ENCODE data around the gene SWT1.

Gene SWT1

GRCh38 chr1:185156854-185157598 lies at the start of gene SWT1, which contains the start of gene TRMT1L:
TSS of gene SWT1 (plus strand) at chr1:185157167. CDS start at chr1:185160842, 3,675 bp downstream.
TSS of gene TRMT1L (minus strand) at chr1:185156953. CDS start at chr1:185156712, 241 bp downstream.
- Histone ChIP-seq H3K27ac (ENCODE audit: low read length) (peak within 1 kb of the TSS; percentile 98), H3K27me3 (ENCODE audit: low read depth, low read length) (no peaks in the 10 kb centered on the region), H3K4me1 (ENCODE audit: control insufficient read depth in 1 of 2, insufficient read depth in 2 of 2, low read length in 2 of 2) (peaks cover 19 to 28% of the 10 kb centered on the region in 2 donors), H3K9me3 (ENCODE audit: control insufficient read depth in 1 of 2, low read length in 2 of 2) (no peaks in the 10 kb centered on the region), H3K36me3 (ENCODE audit: control insufficient read depth in 1 of 2, insufficient read depth in 2 of 2, low read length in 2 of 2) (peaks cover 0 to 7% of the 10 kb centered on the region in 2 donors), H3K4me3 (ENCODE audit: low read depth in 1 of 2, low read length in 2 of 2) (peak within 1 kb of the TSS; percentile 94 to 96)

GRCh38 chr1:185108321-185108720 lies 48.6 kb upstream of the SWT1 start:
- H3K4me3 ChIP-seq (ENCODE audit: low read depth in 1 of 2, low read length in 2 of 2): peak overlapping the region in 1 of 2 donors; percentile 14

GRCh38 chr1:185110145-185110544 lies 46.8 kb upstream of the SWT1 start:
- Histone ChIP-seq H3K27me3 (ENCODE audit: low read depth, low read length) (no peaks in the 10 kb centered on the region), H3K4me3 (ENCODE audit: low read depth in 1 of 2, low read length in 2 of 2) (no peak overlapping the region), H3K4me1 (ENCODE audit: control insufficient read depth in 1 of 2, insufficient read depth in 2 of 2, low read length in 2 of 2) (no peaks in the 10 kb centered on the region), H3K9me3 (ENCODE audit: control insufficient read depth in 1 of 2, low read length in 2 of 2) (peaks cover 6 to 26% of the 10 kb centered on the region in 2 donors), H3K36me3 (ENCODE audit: control insufficient read depth in 1 of 2, insufficient read depth in 2 of 2, low read length in 2 of 2) (no peaks in the 10 kb centered on the region), H3K27ac (ENCODE audit: low read length) (no peak overlapping the region)

More at GRCh38 chr1:185108321-185108720, 48.6 kb upstream of the SWT1 start:
- no peaks in the 10 kb centered on the region for H3K4me1 ChIP-seq (ENCODE audit: control insufficient read depth in 1 of 2, insufficient read depth in 2 of 2, low read length in 2 of 2)
- H3K9me3 ChIP-seq (ENCODE audit: control insufficient read depth in 1 of 2, low read length in 2 of 2): peaks cover 6 to 26% of the 10 kb centered on the region in 2 donors
- no peak overlapping the region for H3K27ac ChIP-seq (ENCODE audit: low read length)
- peaks cover 0 to 8% of the 10 kb centered on the region in 2 donors for H3K36me3 ChIP-seq (ENCODE audit: control insufficient read depth in 1 of 2, insufficient read depth in 2 of 2, low read length in 2 of 2)
- H3K27me3 ChIP-seq (ENCODE audit: low read depth, low read length): no peaks in the 10 kb centered on the region

GRCh38 chr1:185111873-185112272 lies 45.1 kb upstream of the SWT1 start:
- Histone ChIP-seq H3K9me3 (ENCODE audit: control insufficient read depth in 1 of 2, low read length in 2 of 2) (peaks cover 6 to 26% of the 10 kb centered on the region in 2 donors), H3K27me3 (ENCODE audit: low read depth, low read length) (no peaks in the 10 kb centered on the region), H3K4me1 (ENCODE audit: control insufficient read depth in 1 of 2, insufficient read depth in 2 of 2, low read length in 2 of 2) (no peaks in the 10 kb centered on the region), H3K4me3 (ENCODE audit: low read depth in 1 of 2, low read length in 2 of 2) (no peak overlapping the region), H3K27ac (ENCODE audit: low read length) (no peak overlapping the region), H3K36me3 (ENCODE audit: control insufficient read depth in 1 of 2, insufficient read depth in 2 of 2, low read length in 2 of 2) (no peaks in the 10 kb centered on the region)

- Histone ChIP-seq H3K36me3 (ENCODE audit: control insufficient read depth in 1 of 2, insufficient read depth in 2 of 2, low read length in 2 of 2) (no peaks in the 10 kb centered on the region), H3K9me3 (ENCODE audit: control insufficient read depth in 1 of 2, low read length in 2 of 2) (peaks cover 6 to 24% of the 10 kb centered on the region in 2 donors), H3K27me3 (ENCODE audit: low read depth, low read length) (no peaks in the 10 kb centered on the region), H3K27ac (ENCODE audit: low read length) (no peak overlapping the region), H3K4me1 (ENCODE audit: control insufficient read depth in 1 of 2, insufficient read depth in 2 of 2, low read length in 2 of 2) (no peaks in the 10 kb centered on the region), H3K4me3 (ENCODE audit: low read depth in 1 of 2, low read length in 2 of 2) (no peak overlapping the region)
Measured at GRCh38 chr1:185112356-185112755, 44.6 kb upstream of the SWT1 start.

- Histone ChIP-seq H3K27ac (ENCODE audit: low read length) (no peak overlapping the region), H3K4me1 (ENCODE audit: control insufficient read depth in 1 of 2, insufficient read depth in 2 of 2, low read length in 2 of 2) (no peaks in the 10 kb centered on the region), H3K9me3 (ENCODE audit: control insufficient read depth in 1 of 2, low read length in 2 of 2) (no peaks in the 10 kb centered on the region), H3K27me3 (ENCODE audit: low read depth, low read length) (no peaks in the 10 kb centered on the region), H3K36me3 (ENCODE audit: control insufficient read depth in 1 of 2, insufficient read depth in 2 of 2, low read length in 2 of 2) (peaks cover 10 to 48% of the 10 kb centered on the region in 2 donors), H3K4me3 (ENCODE audit: low read depth in 1 of 2, low read length in 2 of 2) (no peak overlapping the region)
Measured at GRCh38 chr1:185129708-185130107, 27.3 kb upstream of the SWT1 start.

- H3K27ac ChIP-seq (ENCODE audit: low read length): no peak overlapping the region
- no peaks in the 10 kb centered on the region for H3K9me3 ChIP-seq (ENCODE audit: control insufficient read depth in 1 of 2, low read length in 2 of 2)
- H3K4me1 ChIP-seq (ENCODE audit: control insufficient read depth in 1 of 2, insufficient read depth in 2 of 2, low read length in 2 of 2): no peaks in the 10 kb centered on the region
- peaks cover 10 to 63% of the 10 kb centered on the region in 2 donors for H3K36me3 ChIP-seq (ENCODE audit: control insufficient read depth in 1 of 2, insufficient read depth in 2 of 2, low read length in 2 of 2)
- H3K4me3 ChIP-seq (ENCODE audit: low read depth in 1 of 2, low read length in 2 of 2): no peak overlapping the region
- no peaks in the 10 kb centered on the region for H3K27me3 ChIP-seq (ENCODE audit: low read depth, low read length)
Measured at GRCh38 chr1:185132534-185132933, 24.4 kb upstream of the SWT1 start.

- Histone ChIP-seq H3K4me1 (ENCODE audit: control insufficient read depth in 1 of 2, insufficient read depth in 2 of 2, low read length in 2 of 2) (no peaks in the 10 kb centered on the region), H3K36me3 (ENCODE audit: control insufficient read depth in 1 of 2, insufficient read depth in 2 of 2, low read length in 2 of 2) (peaks cover 12 to 58% of the 10 kb centered on the region in 2 donors), H3K27me3 (ENCODE audit: low read depth, low read length) (no peaks in the 10 kb centered on the region), H3K4me3 (ENCODE audit: low read depth in 1 of 2, low read length in 2 of 2) (no peak overlapping the region), H3K9me3 (ENCODE audit: control insufficient read depth in 1 of 2, low read length in 2 of 2) (no peaks in the 10 kb centered on the region), H3K27ac (ENCODE audit: low read length) (no peak overlapping the region)
Measured at GRCh38 chr1:185137896-185138545, 18.9 kb upstream of the SWT1 start.

- Histone ChIP-seq H3K4me1 (ENCODE audit: control insufficient read depth in 1 of 2, insufficient read depth in 2 of 2, low read length in 2 of 2) (no peaks in the 10 kb centered on the region), H3K9me3 (ENCODE audit: control insufficient read depth in 1 of 2, low read length in 2 of 2) (no peaks in the 10 kb centered on the region), H3K4me3 (ENCODE audit: low read depth in 1 of 2, low read length in 2 of 2) (no peak overlapping the region), H3K27me3 (ENCODE audit: low read depth, low read length) (no peaks in the 10 kb centered on the region), H3K36me3 (ENCODE audit: control insufficient read depth in 1 of 2, insufficient read depth in 2 of 2, low read length in 2 of 2) (peaks cover 12 to 47% of the 10 kb centered on the region in 2 donors), H3K27ac (ENCODE audit: low read length) (no peak overlapping the region)
Measured at GRCh38 chr1:185139246-185139645, 17.7 kb upstream of the SWT1 start.

- Histone ChIP-seq H3K27me3 (ENCODE audit: low read depth, low read length) (no peaks in the 10 kb centered on the region), H3K9me3 (ENCODE audit: control insufficient read depth in 1 of 2, low read length in 2 of 2) (no peaks in the 10 kb centered on the region), H3K27ac (ENCODE audit: low read length) (no peak overlapping the region), H3K4me3 (ENCODE audit: low read depth in 1 of 2, low read length in 2 of 2) (no peak overlapping the region), H3K36me3 (ENCODE audit: control insufficient read depth in 1 of 2, insufficient read depth in 2 of 2, low read length in 2 of 2) (peaks cover 29 to 32% of the 10 kb centered on the region in 2 donors), H3K4me1 (ENCODE audit: control insufficient read depth in 1 of 2, insufficient read depth in 2 of 2, low read length in 2 of 2) (no peaks in the 10 kb centered on the region)
Measured at GRCh38 chr1:185144233-185144632, 12.7 kb upstream of the SWT1 start.

GRCh38 chr1:185151215-185151614 lies 5.8 kb upstream of the SWT1 start:
- Histone ChIP-seq H3K27me3 (ENCODE audit: low read depth, low read length) (no peaks in the 10 kb centered on the region), H3K9me3 (ENCODE audit: control insufficient read depth in 1 of 2, low read length in 2 of 2) (no peaks in the 10 kb centered on the region), H3K36me3 (ENCODE audit: control insufficient read depth in 1 of 2, insufficient read depth in 2 of 2, low read length in 2 of 2) (peaks cover 12 to 22% of the 10 kb centered on the region in 2 donors), H3K4me3 (ENCODE audit: low read depth in 1 of 2, low read length in 2 of 2) (no peak overlapping the region), H3K4me1 (ENCODE audit: control insufficient read depth in 1 of 2, insufficient read depth in 2 of 2, low read length in 2 of 2) (peaks cover 19 to 23% of the 10 kb centered on the region in 2 donors), H3K27ac (ENCODE audit: low read length) (no peak overlapping the region)

Measured in muscle layer of duodenum (tissue), 2 donors.